Vagina (tissue), 2 donors: ENCODE measurements around the gene LRMDA. TPM values are rescaled to one million over a fixed set of nuclear protein-coding genes. Genes with fewer than 3 reads are reported as not detected.

Source experiments
- DNase-seq, 2 donors: peaks; one replicate each; pipeline ENCODE4 v3.0.0-alpha.2; 2017; ENCODE audit errors: extremely low spot score in 2 of 2
- H3K27ac ChIP-seq: fragments of 200-600 bp; sonication (generic); one replicate; pipeline ENCODE4 v1.5.1; 2019
- H3K27me3 ChIP-seq: fragments of 200-600 bp; sonication (generic); one replicate; pipeline ENCODE4 v1.5.1; 2019
- H3K36me3 ChIP-seq, 2 donors: fragments of 200-600 bp; sonication (generic); one replicate each; pipeline ENCODE4 v1.5.1; 2017 to 2019
- H3K4me1 ChIP-seq: fragments of 200-600 bp; sonication (generic); one replicate; pipeline ENCODE4 v1.5.1; 2019
- H3K4me3 ChIP-seq, 2 donors: fragments of 200-600 bp; sonication (generic); 1 replicate in 1 of 2; 2 replicates in 1 of 2; pipeline ENCODE4 v1.5.1; 2016 to 2019
- H3K9me3 ChIP-seq: fragments of 200-600 bp; sonication (generic); one replicate; pipeline ENCODE4 v1.5.1; 2019
- CTCF ChIP-seq, 3 experiments: fragments of 450-650 bp in 2 of 3; fragments of 200-600 bp in 1 of 3; sonication (generic) in 1 of 3; IDR thresholded peaks; one replicate each; pipeline ENCODE4 v1.5.1; 2017 to 2019; ENCODE audit warnings: antibody characterized with exemption in 3 of 3, mild to moderate bottlenecking in 2 of 3, moderate library complexity in 2 of 3
- POLR2A ChIP-seq, 2 donors: fragments of 450-650 bp; IDR thresholded peaks; one replicate each; pipeline ENCODE4 v1.6.1; 2017; ENCODE audit warnings: antibody characterized with exemption in 2 of 2, mild to moderate bottlenecking in 2 of 2, moderate library complexity in 2 of 2
- POLR2AphosphoS5 ChIP-seq, 2 donors: sonication (generic); formaldehyde crosslinking; IDR thresholded peaks; one replicate each; pipeline ENCODE4 v1.9.0; 2017; ENCODE audit warnings: antibody characterized with exemption in 2 of 2, mild to moderate bottlenecking in 2 of 2, low read depth in 1 of 2; ENCODE audit not compliant: insufficient read depth in 1 of 2
- intact Hi-C: fragments of 100-400 bp; cut with DNase I; formaldehyde crosslinking; loops from one replicate; pipeline ENCODE4 v1.15.1; 2023
- total RNA-seq: library from RNA; depleted of rRNA; stranded (reverse); fragments of >200 nt; gene quantifications from one replicate; pipeline ENCODE4 v1.2.3, GENCODE V29; 2016

Gene LRMDA
- total RNA-seq, 1 donor from 2014 or later, result 22.6 TPM

DNA sequence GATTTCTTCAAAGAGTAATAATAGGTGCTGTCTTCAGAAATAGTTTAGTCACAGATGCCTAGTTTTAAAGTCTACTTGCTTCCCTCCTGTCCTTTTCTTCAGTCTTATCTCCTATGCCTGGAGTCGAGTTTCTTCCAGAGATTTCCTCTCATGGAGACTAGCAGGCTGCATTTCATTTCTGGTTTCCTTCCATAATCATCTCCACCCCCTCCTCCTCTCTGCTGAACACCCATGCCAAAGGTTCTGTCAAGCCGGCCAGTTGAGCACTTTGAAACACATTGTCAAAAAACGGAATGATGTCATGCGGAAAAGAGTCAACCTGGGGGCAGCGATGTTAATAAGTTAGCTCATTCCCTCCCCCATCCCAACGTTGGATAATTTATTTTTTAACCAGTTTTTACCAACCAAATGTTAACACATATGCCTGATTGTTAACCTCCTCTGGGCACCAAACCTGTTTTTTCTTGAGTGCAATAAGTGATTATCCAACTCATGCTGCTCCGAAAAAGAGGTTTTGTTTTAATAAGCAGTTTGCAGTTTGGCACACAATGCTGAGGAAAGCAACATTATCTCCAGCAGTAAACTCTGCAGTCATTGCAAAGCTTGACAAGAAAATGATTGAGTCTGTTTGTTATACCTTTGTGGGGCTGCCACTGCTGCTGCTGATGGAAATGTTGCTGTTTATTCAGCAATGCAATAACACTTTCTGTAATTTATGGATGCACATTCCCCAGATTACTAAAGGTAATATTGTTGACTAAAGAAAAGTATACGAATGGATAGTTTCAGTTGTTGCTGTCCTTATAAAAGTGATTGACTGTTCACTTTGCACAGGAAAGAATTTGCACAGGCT, 161.6 kb downstream of the LRMDA start:
- H3K4me1 ChIP-seq, result no peaks in the 10 kb centered on the region
- no peaks in the 10 kb centered on the region for H3K9me3 ChIP-seq
- no peak for DNase-seq
- no peak for TF ChIP-seq POLR2A (IDR thresholded peaks at IDR 0.05)
- no peak for TF ChIP-seq CTCF (IDR thresholded peaks at IDR 0.05)
- TF ChIP-seq POLR2AphosphoS5 (IDR thresholded peaks at IDR 0.05; ENCODE audit: insufficient read depth in 1 of 2, low read depth in 1 of 2), result no peak
- intact Hi-C loops, result no loop called here
- no peaks in the 10 kb centered on the region for H3K27me3 ChIP-seq
- H3K27ac ChIP-seq, result no peak overlapping the region
- peak overlapping the region in 1 of 2 donors; percentile 5 for H3K4me3 ChIP-seq
- H3K36me3 ChIP-seq, result no peaks in the 10 kb centered on the region

GRCh38 chr10:75593692-75594556, 162.5 kb downstream of the LRMDA start:
- TF ChIP-seq POLR2AphosphoS5 (IDR thresholded peaks at IDR 0.05; ENCODE audit: insufficient read depth in 1 of 2, low read depth in 1 of 2) (no peak), CTCF (IDR thresholded peaks at IDR 0.05) (no peak), POLR2A (IDR thresholded peaks at IDR 0.05) (no peak)
- Histone ChIP-seq H3K27me3 (no peaks in the 10 kb centered on the region), H3K36me3 (no peaks in the 10 kb centered on the region), H3K27ac (no peak overlapping the region), H3K4me1 (no peaks in the 10 kb centered on the region), H3K4me3 (no peak overlapping the region), H3K9me3 (no peaks in the 10 kb centered on the region)
- DNase-seq, result no peak
- intact Hi-C loops, result no loop called here

GRCh38 chr10:75596930-75597620, 165.7 kb downstream of the LRMDA start:
- intact Hi-C loops, result no loop called here
- no peak for TF ChIP-seq CTCF (IDR thresholded peaks at IDR 0.05)
- no peak for TF ChIP-seq POLR2AphosphoS5 (IDR thresholded peaks at IDR 0.05; ENCODE audit: insufficient read depth in 1 of 2, low read depth in 1 of 2)
- no peak for TF ChIP-seq POLR2A (IDR thresholded peaks at IDR 0.05)

GRCh38 chr10:75597773-75598440, 166.5 kb downstream of the LRMDA start:
- no peak for DNase-seq
- Histone ChIP-seq H3K36me3 (no peaks in the 10 kb centered on the region), H3K27ac (no peak overlapping the region), H3K9me3 (no peaks in the 10 kb centered on the region), H3K27me3 (no peaks in the 10 kb centered on the region), H3K4me3 (no peak overlapping the region), H3K4me1 (no peaks in the 10 kb centered on the region)
- intact Hi-C loops, result no loop called here
- no peak for TF ChIP-seq POLR2AphosphoS5 (IDR thresholded peaks at IDR 0.05; ENCODE audit: insufficient read depth in 1 of 2, low read depth in 1 of 2)
- no peak for TF ChIP-seq CTCF (IDR thresholded peaks at IDR 0.05)
- no peak for TF ChIP-seq POLR2A (IDR thresholded peaks at IDR 0.05)

More at GRCh38 chr10:75596930-75597620, 165.7 kb downstream of the LRMDA start:
- no peaks in the 10 kb centered on the region for H3K36me3 ChIP-seq
- H3K4me3 ChIP-seq, result no peak overlapping the region
- H3K9me3 ChIP-seq, result no peaks in the 10 kb centered on the region
- no peaks in the 10 kb centered on the region for H3K4me1 ChIP-seq
- H3K27ac ChIP-seq, result no peak overlapping the region
- H3K27me3 ChIP-seq, result no peaks in the 10 kb centered on the region
- DNase-seq, result peak in 1 of 2 donors; percentile 76
